SU-DHL-6 (cell line): ENCODE measurements around the gene CD207.

Source experiments
- EZH2phosphoT487 ChIP-seq: fragments of 200-600 bp; sonication (generic), shearing (Covaris generic); conservative IDR thresholded peaks from 2 replicates; pipeline ENCODE4 v1.6.1; 2018; ENCODE audit warnings: mild to moderate bottlenecking, antibody characterized with exemption, low read length, moderate library complexity, mixed read lengths
- TF ChIP-seq, protein P1 (sequence below): fragments of 200-600 bp; sonication (generic); IDR thresholded peaks from one replicate; pipeline ENCODE4 v1.5.1; 2017; ENCODE audit warnings: antibody characterized with exemption, mild to moderate bottlenecking, low read length, moderate library complexity; ENCODE audit not compliant: insufficient read depth, poor library complexity, severe bottlenecking

DNA sequence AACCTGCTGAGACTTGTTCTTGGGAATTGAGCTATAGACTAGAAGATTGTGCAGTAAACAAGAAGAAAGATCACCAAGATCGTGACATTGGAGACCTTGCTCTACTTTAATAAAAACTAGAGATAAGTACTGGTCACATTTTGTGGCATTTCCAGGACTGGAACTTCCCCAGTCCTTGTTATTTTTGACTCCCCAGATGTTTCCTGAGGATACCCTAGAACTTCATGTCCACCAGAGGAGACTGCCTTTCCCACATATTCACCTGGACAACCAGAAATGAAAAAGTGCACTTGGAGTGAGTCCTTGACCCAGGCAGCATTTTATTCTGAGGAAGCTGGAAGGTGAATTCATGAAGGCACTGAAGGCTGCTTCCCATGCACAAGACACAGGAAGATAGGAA lies 5.7 kb downstream of the CD207 start:
- TF ChIP-seq, protein P1, sequence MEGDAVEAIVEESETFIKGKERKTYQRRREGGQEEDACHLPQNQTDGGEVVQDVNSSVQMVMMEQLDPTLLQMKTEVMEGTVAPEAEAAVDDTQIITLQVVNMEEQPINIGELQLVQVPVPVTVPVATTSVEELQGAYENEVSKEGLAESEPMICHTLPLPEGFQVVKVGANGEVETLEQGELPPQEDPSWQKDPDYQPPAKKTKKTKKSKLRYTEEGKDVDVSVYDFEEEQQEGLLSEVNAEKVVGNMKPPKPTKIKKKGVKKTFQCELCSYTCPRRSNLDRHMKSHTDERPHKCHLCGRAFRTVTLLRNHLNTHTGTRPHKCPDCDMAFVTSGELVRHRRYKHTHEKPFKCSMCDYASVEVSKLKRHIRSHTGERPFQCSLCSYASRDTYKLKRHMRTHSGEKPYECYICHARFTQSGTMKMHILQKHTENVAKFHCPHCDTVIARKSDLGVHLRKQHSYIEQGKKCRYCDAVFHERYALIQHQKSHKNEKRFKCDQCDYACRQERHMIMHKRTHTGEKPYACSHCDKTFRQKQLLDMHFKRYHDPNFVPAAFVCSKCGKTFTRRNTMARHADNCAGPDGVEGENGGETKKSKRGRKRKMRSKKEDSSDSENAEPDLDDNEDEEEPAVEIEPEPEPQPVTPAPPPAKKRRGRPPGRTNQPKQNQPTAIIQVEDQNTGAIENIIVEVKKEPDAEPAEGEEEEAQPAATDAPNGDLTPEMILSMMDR, result no peak
- TF ChIP-seq EZH2phosphoT487, result no peak
